ENCODE data around the gene SENP2.

GRCh38 chr3:185558395-185558794 is 27.7 kb upstream of the SENP2 start:
- TF ChIP-seq MAX (IDR thresholded peaks at IDR 0.05) (no peak), TCF12 (IDR thresholded peaks at IDR 0.05; ENCODE audit: low read depth) (peak; percentile 48), EGR1 (IDR thresholded peaks at IDR 0.05) (no peak), FOXM1 (IDR thresholded peaks at IDR 0.05; ENCODE audit: borderline replicate concordance, low read depth) (no peak; the same call in 1 of the 2 replicates), USF1 (IDR thresholded peaks at IDR 0.05) (no peak), RAD21 (IDR thresholded peaks at IDR 0.05; ENCODE audit: low read depth) (no peak), TAF1 (IDR thresholded peaks at IDR 0.05; ENCODE audit: low read depth) (no peak), NFIC (IDR thresholded peaks at IDR 0.05) (peak; percentile 90), YY1 (IDR thresholded peaks at IDR 0.05; ENCODE audit: low read depth) (no peak), CEBPB (IDR thresholded peaks at IDR 0.05) (no peak), EP300 (IDR thresholded peaks at IDR 0.05; ENCODE audit: borderline replicate concordance) (peak; percentile 79; the same call in 1 of the 2 replicates), CREB1 (IDR thresholded peaks at IDR 0.05; ENCODE audit: low read depth) (no peak)

All from Ishikawa (cell line).